HFF-Myc (cell line): ENCODE data around the gene PYGB.

Source experiments
- DNase-seq: peaks from one replicate; pipeline ENCODE4 v3.0.0-alpha.2; 2011; ENCODE audit warnings: low read depth; ENCODE audit errors: extremely low read depth
- H3K4me3 ChIP-seq: replicated peaks from 2 replicates; pipeline ENCODE4 v1.5.1; 2011; ENCODE audit warnings: low read depth, mild to moderate bottlenecking, control low read depth, low read length
- TF ChIP-seq, protein P1 (sequence below): IDR thresholded peaks from 2 replicates; pipeline ENCODE4 v1.5.1; 2012; ENCODE audit warnings: mild to moderate bottlenecking, low read depth, low read length, control low read depth; ENCODE audit errors: missing control alignments

The PYGB gene

GRCh38 chr20:25289886-25290597, 42.2 kb downstream of the PYGB start:
- TF ChIP-seq, protein P1, sequence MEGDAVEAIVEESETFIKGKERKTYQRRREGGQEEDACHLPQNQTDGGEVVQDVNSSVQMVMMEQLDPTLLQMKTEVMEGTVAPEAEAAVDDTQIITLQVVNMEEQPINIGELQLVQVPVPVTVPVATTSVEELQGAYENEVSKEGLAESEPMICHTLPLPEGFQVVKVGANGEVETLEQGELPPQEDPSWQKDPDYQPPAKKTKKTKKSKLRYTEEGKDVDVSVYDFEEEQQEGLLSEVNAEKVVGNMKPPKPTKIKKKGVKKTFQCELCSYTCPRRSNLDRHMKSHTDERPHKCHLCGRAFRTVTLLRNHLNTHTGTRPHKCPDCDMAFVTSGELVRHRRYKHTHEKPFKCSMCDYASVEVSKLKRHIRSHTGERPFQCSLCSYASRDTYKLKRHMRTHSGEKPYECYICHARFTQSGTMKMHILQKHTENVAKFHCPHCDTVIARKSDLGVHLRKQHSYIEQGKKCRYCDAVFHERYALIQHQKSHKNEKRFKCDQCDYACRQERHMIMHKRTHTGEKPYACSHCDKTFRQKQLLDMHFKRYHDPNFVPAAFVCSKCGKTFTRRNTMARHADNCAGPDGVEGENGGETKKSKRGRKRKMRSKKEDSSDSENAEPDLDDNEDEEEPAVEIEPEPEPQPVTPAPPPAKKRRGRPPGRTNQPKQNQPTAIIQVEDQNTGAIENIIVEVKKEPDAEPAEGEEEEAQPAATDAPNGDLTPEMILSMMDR, result no peak
- no peak for DNase-seq
- H3K4me3 ChIP-seq, result no peak overlapping the region

GRCh38 chr20:25290646-25291431, 43.0 kb downstream of the PYGB start:
- TF ChIP-seq, protein P1, result no peak
- DNase-seq, result no peak
- H3K4me3 ChIP-seq, result no peak overlapping the region

DNA sequence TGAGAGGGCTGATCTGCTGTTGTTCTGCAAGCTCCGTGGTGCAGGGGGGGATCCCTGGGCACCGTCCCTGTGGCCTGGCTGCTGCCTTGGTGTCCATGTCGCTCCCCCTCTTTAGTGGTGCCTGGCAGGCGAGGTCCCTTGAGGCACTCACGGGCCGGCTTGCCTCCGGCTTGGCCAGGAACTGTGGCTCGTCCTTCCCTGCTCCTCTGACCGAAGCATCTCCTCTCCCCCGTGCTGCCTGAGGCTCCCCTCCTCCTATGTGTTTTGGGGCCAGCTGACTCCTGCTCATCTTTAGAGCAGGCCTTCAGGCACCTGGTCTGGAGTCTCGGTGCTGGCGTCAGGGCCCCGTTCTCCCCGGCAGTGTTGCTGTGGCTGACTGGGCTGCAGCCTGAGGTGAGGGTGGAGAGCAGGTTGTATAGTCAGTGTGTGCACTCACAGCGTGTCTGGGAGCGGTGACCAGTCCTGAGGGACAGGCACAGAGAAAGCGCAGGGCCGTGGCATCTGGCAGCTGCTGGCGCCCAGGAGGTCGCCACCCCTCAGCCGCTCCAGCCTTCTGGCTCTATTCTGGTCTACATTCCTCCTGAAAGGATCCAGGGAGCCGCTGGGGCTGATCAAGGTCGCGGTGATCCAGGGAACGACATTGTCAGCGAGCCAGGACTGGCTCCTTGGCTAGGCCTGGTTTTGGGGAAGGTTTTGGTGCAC, 43.7 kb downstream of the PYGB start:
- TF ChIP-seq, protein P1, result no peak
- DNase-seq, result no peak
- H3K4me3 ChIP-seq, result no peak overlapping the region

GRCh38 chr20:25292176-25292891, 44.4 kb downstream of the PYGB start:
- DNase-seq, result no peak
- TF ChIP-seq, protein P1, result no peak
- no peak overlapping the region for H3K4me3 ChIP-seq

- H3K4me3 ChIP-seq, result no peak overlapping the region
- TF ChIP-seq, protein P1, result no peak
- DNase-seq, result no peak
Observed at GRCh38 chr20:25293507-25293906, 45.6 kb downstream of the PYGB start.

DNA sequence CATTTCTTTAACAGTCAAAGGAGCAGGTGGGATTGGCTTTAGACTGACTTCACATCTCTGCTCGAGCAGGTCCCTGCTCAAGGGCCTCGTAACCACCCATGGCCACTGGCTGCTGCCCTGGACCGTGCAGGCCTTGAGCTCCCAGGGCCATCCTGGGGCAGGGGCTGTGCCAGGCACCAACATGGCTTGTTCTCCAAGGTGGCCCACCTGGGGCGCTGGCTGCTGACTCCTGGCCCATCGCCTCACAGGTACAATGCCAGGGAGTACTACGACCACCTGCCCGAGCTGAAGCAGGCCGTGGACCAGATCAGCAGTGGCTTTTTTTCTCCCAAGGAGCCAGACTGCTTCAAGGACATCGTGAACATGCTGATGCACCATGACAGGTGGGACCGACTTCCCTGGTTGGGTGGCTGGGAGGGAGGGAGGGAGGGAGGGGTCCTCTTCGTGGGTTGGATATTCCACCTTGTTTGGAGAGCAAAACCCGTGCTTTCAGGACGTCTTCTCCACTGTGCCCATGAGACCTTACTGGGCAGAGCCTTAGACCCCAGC, 46.1 kb downstream of the PYGB start:
- TF ChIP-seq, protein P1, result no peak
- DNase-seq, result no peak
- H3K4me3 ChIP-seq, result no peak overlapping the region
